Mesodermal cell (in vitro differentiated cells): ENCODE measurements around the gene PTPRN2.

Experiments used
- H3K27ac ChIP-seq: 2 replicates; pipeline ENCODE4 v1.7.0; 2013; ENCODE audit warnings: mild to moderate bottlenecking, low read depth, low read length, moderate library complexity; ENCODE audit not compliant: severe bottlenecking
- H3K36me3 ChIP-seq: 2 replicates; pipeline ENCODE4 v1.7.1; 2013; ENCODE audit warnings: mild to moderate bottlenecking, low read length, moderate library complexity; ENCODE audit not compliant: control insufficient read depth, insufficient read depth
- H3K4me1 ChIP-seq: one replicate; pipeline ENCODE4 v1.7.1; 2013; ENCODE audit warnings: mild to moderate bottlenecking, low read length; ENCODE audit not compliant: insufficient read depth, control insufficient read depth, poor library complexity, severe bottlenecking
- H3K4me3 ChIP-seq: 2 replicates; pipeline ENCODE4 v1.7.0; 2013; ENCODE audit warnings: low read length, control low read depth, mild to moderate bottlenecking; ENCODE audit not compliant: insufficient read depth, poor library complexity, severe bottlenecking; ENCODE audit errors: extremely low read depth
- H3K9me3 ChIP-seq: 2 replicates; pipeline ENCODE4 v1.7.1; 2013; ENCODE audit warnings: mild to moderate bottlenecking, low read length, moderate library complexity; ENCODE audit not compliant: control insufficient read depth
- WGBS, 2 experiments: methylation state at CpG; one replicate each; pipeline ENCODE4 v1.1.5; 2013; ENCODE audit warnings: missing lambda C conversion rate in 2 of 2; ENCODE audit not compliant: insufficient coverage in 2 of 2; 5-methylcytosine and 5-hydroxymethylcytosine counted together

Gene PTPRN2

GRCh38 chr7:158602041-158602440, 14.4 kb upstream of the PTPRN2 start:
- 97% methylated on average over 6 to 7 of the region's 7 CpGs for WGBS, 2 experiments
- peaks cover 6% of the 10 kb centered on the region for H3K36me3 ChIP-seq
- H3K27ac ChIP-seq, result no peak overlapping the region
- H3K9me3 ChIP-seq, result no peaks in the 10 kb centered on the region
- peaks cover 3% of the 10 kb centered on the region for H3K4me1 ChIP-seq
- H3K4me3 ChIP-seq, result no peak overlapping the region

GRCh38 chr7:158601090-158601489, 13.5 kb upstream of the PTPRN2 start:
- H3K36me3 ChIP-seq, result no peaks in the 10 kb centered on the region
- peaks cover 3% of the 10 kb centered on the region for H3K4me1 ChIP-seq
- H3K4me3 ChIP-seq, result no peak overlapping the region
- H3K9me3 ChIP-seq, result no peaks in the 10 kb centered on the region
- no CpG with 5 or more reads among the region's 1 CpG for WGBS, 2 experiments
- H3K27ac ChIP-seq, result no peak overlapping the region

GRCh38 chr7:158596745-158597144, 9.1 kb upstream of the PTPRN2 start:
- peaks cover 21% of the 10 kb centered on the region for H3K9me3 ChIP-seq
- no peaks in the 10 kb centered on the region for H3K4me1 ChIP-seq
- 83 to 85% methylated on average over 2 to 4 of the region's 4 CpGs for WGBS, 2 experiments
- no peak overlapping the region for H3K27ac ChIP-seq
- H3K4me3 ChIP-seq, result no peak overlapping the region
- H3K36me3 ChIP-seq, result no peaks in the 10 kb centered on the region

- Histone ChIP-seq H3K36me3 (no peaks in the 10 kb centered on the region), H3K4me3 (no peak overlapping the region), H3K4me1 (no peaks in the 10 kb centered on the region), H3K27ac (no peak overlapping the region), H3K9me3 (peaks cover 25% of the 10 kb centered on the region)
- 100% methylated on average over 1 of the region's 4 CpGs for WGBS, 2 experiments
Measured at GRCh38 chr7:158596309-158596708, 8.7 kb upstream of the PTPRN2 start.

GRCh38 chr7:158595068-158595467, 7.4 kb upstream of the PTPRN2 start:
- 71 to 86% methylated on average over 1 of the region's 3 CpGs for WGBS, 2 experiments

GRCh38 chr7:158592541-158592940, 4.9 kb upstream of the PTPRN2 start:
- Histone ChIP-seq H3K4me3 (no peak overlapping the region), H3K4me1 (no peaks in the 10 kb centered on the region), H3K27ac (no peak overlapping the region), H3K9me3 (peaks cover 34% of the 10 kb centered on the region), H3K36me3 (no peaks in the 10 kb centered on the region)
- WGBS, 2 experiments, result 92% methylated on average over 1 of the region's 1 CpG

More at GRCh38 chr7:158595068-158595467, 7.4 kb upstream of the PTPRN2 start:
- H3K27ac ChIP-seq, result no peak overlapping the region
- no peaks in the 10 kb centered on the region for H3K4me1 ChIP-seq
- H3K4me3 ChIP-seq, result no peak overlapping the region
- no peaks in the 10 kb centered on the region for H3K36me3 ChIP-seq
- peaks cover 30% of the 10 kb centered on the region for H3K9me3 ChIP-seq

GRCh38 chr7:158591944-158592343, 4.3 kb upstream of the PTPRN2 start:
- Histone ChIP-seq H3K9me3 (peaks cover 34% of the 10 kb centered on the region), H3K36me3 (no peaks in the 10 kb centered on the region), H3K4me3 (no peak overlapping the region), H3K27ac (no peak overlapping the region), H3K4me1 (no peaks in the 10 kb centered on the region)
- WGBS, 2 experiments, result 78 to 82% methylated on average over 15 of the region's 15 CpGs

GRCh38 chr7:158590181-158590530, 2.5 kb upstream of the PTPRN2 start:
- H3K4me3 ChIP-seq, result no peak overlapping the region

GRCh38 chr7:158589653-158590052, 2.0 kb upstream of the PTPRN2 start:
- Histone ChIP-seq H3K27ac (no peak overlapping the region), H3K4me1 (no peaks in the 10 kb centered on the region), H3K4me3 (no peak overlapping the region), H3K9me3 (peaks cover 53% of the 10 kb centered on the region), H3K36me3 (no peaks in the 10 kb centered on the region)
- WGBS, 2 experiments, result 61 to 67% methylated on average over 1 of the region's 1 CpG

More at GRCh38 chr7:158590181-158590530, 2.5 kb upstream of the PTPRN2 start:
- WGBS, 2 experiments, result 78 to 87% methylated on average over 12 of the region's 12 CpGs
- Histone ChIP-seq H3K4me1 (no peaks in the 10 kb centered on the region), H3K9me3 (peaks cover 48% of the 10 kb centered on the region), H3K36me3 (no peaks in the 10 kb centered on the region), H3K27ac (no peak overlapping the region)

GRCh38 chr7:158588878-158589442, 1.3 kb upstream of the PTPRN2 start:
- Histone ChIP-seq H3K4me3 (no peak overlapping the region), H3K4me1 (no peaks in the 10 kb centered on the region), H3K36me3 (no peaks in the 10 kb centered on the region), H3K27ac (no peak overlapping the region), H3K9me3 (peaks cover 56% of the 10 kb centered on the region)
- WGBS, 2 experiments, result 53 to 81% methylated on average over 2 to 10 of the region's 16 CpGs

GRCh38 chr7:158588085-158588877, 658 bp upstream of the PTPRN2 start:
- H3K9me3 ChIP-seq, result peaks cover 57% of the 10 kb centered on the region
- H3K4me1 ChIP-seq, result no peaks in the 10 kb centered on the region
- no peaks in the 10 kb centered on the region for H3K36me3 ChIP-seq
- H3K27ac ChIP-seq, result no peak overlapping the region
- 80 to 84% methylated on average over 45 to 57 of the region's 63 CpGs for WGBS, 2 experiments
- H3K4me3 ChIP-seq, result no peak overlapping the region
